ENCODE measurements around the gene OGDH.

OGDH gene

GRCh38 chr7:44606341-44607140 lies at the start of gene OGDH:
OGDH (plus strand) TSS chr7:44606627; CDS start chr7:44624344, 17,717 bp downstream.
- Histone ChIP-seq H3K9me3 (ENCODE audit: low read length) (no peaks in the 10 kb centered on the region), H3K4me3 (ENCODE audit: low read depth, low read length, poor library complexity, severe bottlenecking) (peak within 1 kb of the TSS; percentile 69), H3K36me3 (ENCODE audit: insufficient read depth, low read length) (0 out of 2 replicates have a peak, but pooled peaks cover 4% of the 10 kb centered on the region), H4K20me1 (ENCODE audit: insufficient read depth, low read length) (no peaks in the 10 kb centered on the region), H3F3A (ENCODE audit: insufficient read depth, low read length) (no peaks in the 10 kb centered on the region; the same call in 1 of the 2 replicates), H3K79me2 (ENCODE audit: insufficient read depth, low read length) (peaks cover 43% of the 10 kb centered on the region), H2AFZ (ENCODE audit: low read length) (no peak within 1 kb of the TSS), H3K27me3 (ENCODE audit: insufficient read depth, low read length) (no peaks in the 10 kb centered on the region), H3K9ac (ENCODE audit: low read length) (peak within 1 kb of the TSS; percentile 79), H3K4me2 (ENCODE audit: low read length) (peak within 1 kb of the TSS; percentile 82), H3K27ac (ENCODE audit: low read depth, low read length, poor library complexity, severe bottlenecking) (peak within 1 kb of the TSS; percentile 80), H3K4me1 (ENCODE audit: insufficient read depth, low read length, severe bottlenecking) (peaks cover 68% of the 10 kb centered on the region), H3K9me2 (ENCODE audit: low read depth, low read length) (no peaks in the 10 kb centered on the region)
- TF ChIP-seq EZH2 (IDR thresholded peaks at IDR 0.05; ENCODE audit: borderline replicate concordance, low read length): no peak
- TF ChIP-seq CTCF (IDR thresholded peaks at IDR 0.05; ENCODE audit: low read length): no peak

- TF ChIP-seq CTCF (IDR thresholded peaks at IDR 0.05; ENCODE audit: low read length) (no peak), EZH2 (IDR thresholded peaks at IDR 0.05; ENCODE audit: borderline replicate concordance, low read length) (no peak)
- Histone ChIP-seq H3K27ac (ENCODE audit: low read depth, low read length, poor library complexity, severe bottlenecking) (no peak overlapping the region), H3K27me3 (ENCODE audit: insufficient read depth, low read length) (no peaks in the 10 kb centered on the region; the same call in 1 of the 2 replicates), H3K36me3 (ENCODE audit: insufficient read depth, low read length) (no peaks in the 10 kb centered on the region), H3K4me1 (ENCODE audit: insufficient read depth, low read length, severe bottlenecking) (no peaks in the 10 kb centered on the region), H3K9ac (ENCODE audit: low read length) (no peak overlapping the region), H4K20me1 (ENCODE audit: insufficient read depth, low read length) (no peaks in the 10 kb centered on the region), H3K9me2 (ENCODE audit: low read depth, low read length) (no peaks in the 10 kb centered on the region), H3K4me2 (ENCODE audit: low read length) (no peak overlapping the region), H2AFZ (ENCODE audit: low read length) (no peak overlapping the region), H3F3A (ENCODE audit: insufficient read depth, low read length) (no peaks in the 10 kb centered on the region), H3K9me3 (ENCODE audit: low read length) (no peaks in the 10 kb centered on the region), H3K4me3 (ENCODE audit: low read depth, low read length, poor library complexity, severe bottlenecking) (no peak overlapping the region), H3K79me2 (ENCODE audit: insufficient read depth, low read length) (no peaks in the 10 kb centered on the region)
Observed at GRCh38 chr7:44557485-44557884, 48.9 kb upstream of the OGDH start.

- Histone ChIP-seq H3K9me2 (ENCODE audit: low read depth, low read length) (no peaks in the 10 kb centered on the region), H3F3A (ENCODE audit: insufficient read depth, low read length) (no peaks in the 10 kb centered on the region), H3K9me3 (ENCODE audit: low read length) (no peaks in the 10 kb centered on the region), H2AFZ (ENCODE audit: low read length) (no peak overlapping the region), H4K20me1 (ENCODE audit: insufficient read depth, low read length) (no peaks in the 10 kb centered on the region), H3K4me1 (ENCODE audit: insufficient read depth, low read length, severe bottlenecking) (no peaks in the 10 kb centered on the region), H3K36me3 (ENCODE audit: insufficient read depth, low read length) (peaks cover 14% of the 10 kb centered on the region), H3K9ac (ENCODE audit: low read length) (no peak overlapping the region), H3K27ac (ENCODE audit: low read depth, low read length, poor library complexity, severe bottlenecking) (no peak overlapping the region), H3K27me3 (ENCODE audit: insufficient read depth, low read length) (no peaks in the 10 kb centered on the region; the same call in 1 of the 2 replicates), H3K79me2 (ENCODE audit: insufficient read depth, low read length) (no peaks in the 10 kb centered on the region), H3K4me2 (ENCODE audit: low read length) (no peak overlapping the region), H3K4me3 (ENCODE audit: low read depth, low read length, poor library complexity, severe bottlenecking) (no peak overlapping the region)
- TF ChIP-seq EZH2 (IDR thresholded peaks at IDR 0.05; ENCODE audit: borderline replicate concordance, low read length) (no peak), CTCF (IDR thresholded peaks at IDR 0.05; ENCODE audit: low read length) (no peak)
Observed at GRCh38 chr7:44559485-44559884, 46.9 kb upstream of the OGDH start.

All from OCI-LY1 (cell line).